ENCODE measurements around the gene LRMDA.

The LRMDA gene

DNA sequence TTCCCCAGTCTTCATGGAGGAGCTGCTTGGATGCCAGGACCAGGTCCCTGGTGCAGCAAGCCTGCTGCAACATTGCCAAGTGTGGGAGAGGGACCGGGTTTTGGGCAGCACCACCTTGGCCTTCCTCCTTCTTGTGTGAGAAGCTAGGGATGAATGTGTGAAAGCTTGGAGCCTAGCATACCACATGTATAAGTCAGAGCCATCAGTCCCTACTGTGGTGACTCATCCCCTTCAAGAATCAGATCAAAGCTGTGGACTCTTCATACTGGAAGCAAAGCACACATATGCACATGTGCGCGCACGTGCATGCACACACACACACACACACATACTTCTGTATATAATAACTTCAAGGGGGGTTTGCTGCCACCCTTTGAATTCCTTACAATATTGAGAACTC, 527.8 kb downstream of the LRMDA start:
- in situ Hi-C loops (cut with HindIII; ENCODE audit: low sequenced_read_pairs), result no loop called here

DNA sequence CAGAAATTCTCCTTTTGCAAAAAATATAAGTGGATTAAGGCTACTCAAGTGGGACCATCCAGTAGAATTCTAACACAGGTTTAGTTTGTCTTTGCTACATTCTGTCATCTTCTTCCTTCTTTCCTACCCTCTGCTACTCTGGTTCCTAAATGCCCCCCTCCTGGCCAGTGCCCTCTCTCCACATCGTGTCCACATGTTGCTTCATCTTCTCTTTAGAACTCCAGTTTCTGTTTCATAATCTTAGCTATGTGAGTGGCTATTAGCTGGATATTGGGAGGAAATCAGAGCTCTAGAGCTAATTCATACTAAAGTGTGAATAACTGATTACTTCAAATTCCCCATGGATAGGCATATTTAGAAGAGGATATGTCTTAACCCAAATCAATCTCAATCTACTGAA, 528.5 kb downstream of the LRMDA start:
- in situ Hi-C loops (cut with HindIII; ENCODE audit: low sequenced_read_pairs), result no loop called here

DNA sequence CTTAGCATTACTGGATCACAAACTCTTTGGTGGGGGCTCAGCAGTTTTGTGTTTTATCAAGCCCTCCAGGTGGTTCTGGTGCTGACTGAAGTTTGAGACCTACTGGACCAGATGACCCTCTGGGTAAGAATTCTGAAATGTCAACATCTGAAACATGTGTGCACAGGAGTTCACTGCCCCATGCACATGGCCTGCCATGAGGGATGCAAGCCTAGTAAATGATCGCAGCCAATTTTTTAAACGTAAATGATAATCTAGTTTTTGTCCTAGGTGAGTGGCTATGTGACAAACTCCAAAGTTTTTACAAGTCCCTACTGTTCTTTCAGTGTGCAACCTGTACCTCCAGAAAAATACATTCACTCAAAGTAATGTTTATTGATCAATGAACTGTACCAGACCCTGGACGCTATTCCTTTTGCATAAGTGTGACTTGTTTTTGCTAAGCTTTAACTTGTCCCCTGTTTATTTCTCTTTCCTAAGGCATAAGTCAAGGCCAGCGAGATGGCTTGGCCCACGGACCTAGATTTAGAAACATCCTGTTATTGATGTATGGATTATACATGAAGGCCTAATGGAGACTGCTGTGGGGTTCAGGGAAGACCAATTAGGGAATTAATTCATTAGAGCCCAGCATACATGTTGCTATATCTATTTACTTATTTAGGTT, 531.1 kb downstream of the LRMDA start:
- in situ Hi-C loops (cut with HindIII; ENCODE audit: low sequenced_read_pairs), result no loop called here

DNA sequence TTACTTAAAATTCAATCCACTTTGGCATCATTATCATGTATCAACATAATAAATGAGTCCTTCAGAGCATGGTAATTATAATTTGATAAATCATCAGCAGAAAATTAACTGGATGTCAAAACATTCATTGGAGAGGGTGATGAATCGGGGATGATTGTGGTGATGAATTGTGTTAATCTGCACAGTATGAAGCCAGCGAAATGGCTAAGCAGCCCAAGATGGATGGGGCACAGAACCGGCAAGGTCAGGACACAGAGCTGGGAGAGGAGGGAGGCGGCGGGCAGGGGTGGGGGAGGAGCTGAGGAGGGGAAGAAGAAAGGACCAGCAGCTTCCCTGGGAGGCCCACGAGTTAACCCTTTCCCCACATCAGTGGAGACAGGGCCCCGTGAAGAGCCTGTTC, 536.1 kb downstream of the LRMDA start:
- in situ Hi-C loops (cut with HindIII; ENCODE audit: low sequenced_read_pairs), result no loop called here

DNA sequence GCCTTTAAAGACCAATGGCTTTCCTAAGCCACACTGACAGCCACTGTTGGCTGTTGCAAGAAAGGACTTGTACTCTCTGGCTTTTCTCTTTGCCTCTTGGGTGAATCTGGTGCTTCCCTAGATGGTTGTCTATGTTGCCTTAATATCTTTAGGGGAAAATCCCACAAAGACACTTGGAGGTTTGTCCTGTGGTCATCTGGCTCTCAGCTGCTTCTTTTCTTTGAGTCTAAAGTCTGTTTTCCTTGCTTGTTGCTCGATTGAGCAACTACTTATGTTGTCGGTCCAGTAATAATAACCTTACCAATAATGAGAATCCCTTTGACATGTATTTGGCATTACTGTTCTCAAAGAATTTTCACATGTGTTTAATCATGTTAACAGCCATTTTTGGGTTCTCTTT, 537.6 kb downstream of the LRMDA start:
- in situ Hi-C loops (cut with HindIII; ENCODE audit: low sequenced_read_pairs), result no loop called here

DNA sequence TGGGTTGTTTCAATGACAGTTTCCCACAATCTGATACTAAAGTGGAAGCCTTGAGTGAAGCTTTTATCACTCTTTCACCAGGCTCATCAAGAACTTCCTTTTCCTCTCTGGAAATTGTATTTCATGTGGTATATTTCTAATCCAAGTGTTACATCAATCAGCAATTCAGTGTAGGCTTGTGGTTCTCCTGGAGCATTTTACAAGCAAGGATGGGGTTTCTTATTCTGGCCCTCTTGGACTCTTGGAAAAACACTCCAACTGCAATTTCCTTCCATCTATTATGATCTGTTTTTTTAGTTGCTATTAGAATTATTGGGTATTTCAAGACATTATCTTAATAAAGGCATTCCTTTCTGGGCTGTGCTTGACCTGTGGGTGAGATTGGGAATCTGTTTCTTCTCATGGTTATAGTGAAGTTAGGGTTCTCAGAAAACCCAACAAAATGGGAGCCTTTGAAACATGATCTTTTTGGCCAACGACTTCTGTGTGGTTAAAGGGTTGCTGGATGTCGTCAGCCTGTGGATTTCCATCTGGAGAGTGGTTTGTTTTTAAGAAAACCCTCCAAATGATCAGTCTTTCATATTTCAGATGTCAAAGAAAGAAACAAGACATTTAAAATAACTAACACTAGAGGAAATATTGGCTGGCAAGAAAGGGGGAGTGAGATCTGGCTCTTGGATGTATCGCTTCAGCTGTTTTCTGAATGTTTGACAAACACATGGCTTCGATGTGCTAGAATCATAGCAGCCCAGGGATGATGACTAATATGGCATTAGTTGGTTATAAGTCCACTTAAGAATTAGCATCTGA, 540.2 kb downstream of the LRMDA start:
- in situ Hi-C loops (cut with HindIII; ENCODE audit: low sequenced_read_pairs), result no loop called here

DNA sequence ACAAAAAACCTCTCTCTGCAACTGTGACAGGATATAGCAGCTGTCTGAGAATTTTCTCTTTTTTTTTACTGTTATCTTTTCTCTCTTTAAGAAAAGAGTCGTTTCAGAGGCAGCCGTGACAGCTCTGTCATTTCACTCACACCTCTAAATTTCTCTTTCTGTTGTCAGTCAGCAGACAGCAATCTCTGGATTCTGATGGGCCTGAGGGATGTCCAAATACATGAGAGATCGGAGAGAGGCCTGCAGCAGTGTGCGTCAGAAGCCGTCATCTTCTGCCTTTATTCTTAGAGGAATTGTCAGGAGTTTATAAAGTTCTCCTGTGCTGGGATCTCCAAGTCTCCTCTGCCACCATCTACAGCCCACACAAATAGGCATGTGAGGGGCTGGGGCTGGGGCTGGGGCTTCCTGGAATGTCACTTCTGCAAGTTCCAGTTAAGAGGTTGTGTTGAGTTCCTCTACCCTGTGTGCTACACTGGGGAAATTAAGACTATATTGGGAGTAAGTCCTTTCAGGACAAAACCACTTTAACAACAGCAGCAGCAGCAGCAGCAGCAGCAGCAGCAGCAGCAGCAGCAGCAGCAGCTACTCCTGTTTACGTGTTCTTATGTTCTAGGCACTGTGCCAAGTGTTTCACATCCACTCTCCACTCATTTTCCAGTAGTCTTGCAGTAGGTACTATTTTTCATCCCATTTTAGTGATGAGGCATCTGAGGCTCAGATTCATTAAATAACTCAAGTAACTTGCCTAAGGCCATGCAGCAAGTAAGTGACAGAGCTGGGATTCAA, 541.3 kb downstream of the LRMDA start:
- in situ Hi-C loops (cut with HindIII; ENCODE audit: low sequenced_read_pairs), result no loop called here

DNA sequence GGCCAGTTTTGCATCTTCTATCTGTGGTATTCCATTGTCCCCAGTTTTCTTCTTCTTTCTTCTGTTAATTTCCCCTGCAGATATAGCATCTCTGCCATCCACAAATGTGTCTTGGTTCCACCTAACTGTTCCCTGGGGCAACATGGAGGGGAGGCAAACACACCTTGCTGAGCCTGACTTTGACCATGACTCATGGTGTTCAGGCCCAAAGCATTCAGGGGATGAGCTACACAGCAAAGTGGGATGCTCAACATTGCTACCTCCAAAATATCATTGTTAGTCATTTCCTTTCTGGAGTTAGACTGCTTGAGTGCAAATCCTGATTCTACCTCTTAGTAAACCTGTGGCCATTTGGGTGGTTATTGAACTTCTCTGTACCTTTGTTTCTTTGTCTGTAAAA, 542.7 kb downstream of the LRMDA start:
- in situ Hi-C loops (cut with HindIII; ENCODE audit: low sequenced_read_pairs), result no loop called here

DNA sequence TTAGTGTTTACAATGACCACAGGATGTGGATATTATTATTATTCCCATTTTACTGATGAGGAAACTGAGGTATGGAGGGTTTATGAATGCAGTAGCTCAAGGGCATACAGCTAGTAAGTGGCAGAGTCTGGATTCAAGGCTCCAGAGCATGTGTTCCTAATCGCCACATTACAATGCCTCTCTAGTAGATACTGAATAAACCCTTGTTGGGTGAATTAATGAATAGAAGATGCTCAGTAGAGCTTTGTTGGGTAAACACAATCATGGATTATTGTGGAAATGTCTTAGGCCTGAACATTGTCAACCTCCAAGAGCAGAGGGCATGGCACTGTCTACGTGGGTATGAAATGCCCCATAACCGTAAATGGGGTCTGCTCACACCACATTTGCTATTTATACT, 545.3 kb downstream of the LRMDA start:
- in situ Hi-C loops (cut with HindIII; ENCODE audit: low sequenced_read_pairs), result no loop called here

DNA sequence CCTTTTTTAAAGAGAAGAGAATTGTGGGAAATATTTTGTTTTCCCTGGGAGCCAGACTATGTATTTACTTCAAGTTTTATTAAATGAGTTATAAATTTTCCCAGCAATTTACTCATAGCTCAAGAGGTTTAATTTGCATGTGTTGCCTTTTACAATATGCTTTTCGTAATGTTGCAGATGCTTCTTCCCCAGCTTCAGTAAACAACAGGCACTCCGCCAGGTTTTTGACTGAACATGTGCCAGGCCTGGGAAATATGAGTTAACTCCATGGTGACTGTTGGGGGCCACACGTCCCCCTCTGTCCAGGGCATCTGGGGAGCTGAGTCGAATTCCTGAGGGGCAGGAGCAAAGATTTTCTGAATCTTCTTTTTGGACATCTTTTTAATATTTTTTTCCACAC, 545.7 kb downstream of the LRMDA start:
- in situ Hi-C loops (cut with HindIII; ENCODE audit: low sequenced_read_pairs), result no loop called here

DNA sequence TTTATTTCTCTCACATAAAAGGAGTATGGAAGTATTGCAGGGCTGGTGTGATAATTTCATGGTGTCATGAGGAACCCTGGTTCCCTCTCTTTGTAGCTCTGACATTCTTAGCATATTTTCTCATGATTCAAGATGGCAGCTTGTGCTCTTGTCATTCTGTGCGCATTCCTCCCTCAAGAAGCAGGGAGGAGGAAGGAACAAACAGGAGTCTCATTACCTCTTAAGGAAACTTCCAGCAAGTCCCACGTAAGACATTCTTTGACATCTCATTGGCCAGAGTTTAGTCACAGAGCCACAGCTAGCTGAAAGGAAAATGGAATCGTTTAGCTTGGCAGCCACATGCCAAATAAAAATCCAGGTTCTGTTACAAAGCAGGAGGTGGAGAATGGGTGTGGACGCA, 546.8 kb downstream of the LRMDA start:
- in situ Hi-C loops (cut with HindIII; ENCODE audit: low sequenced_read_pairs), result no loop called here

DNA sequence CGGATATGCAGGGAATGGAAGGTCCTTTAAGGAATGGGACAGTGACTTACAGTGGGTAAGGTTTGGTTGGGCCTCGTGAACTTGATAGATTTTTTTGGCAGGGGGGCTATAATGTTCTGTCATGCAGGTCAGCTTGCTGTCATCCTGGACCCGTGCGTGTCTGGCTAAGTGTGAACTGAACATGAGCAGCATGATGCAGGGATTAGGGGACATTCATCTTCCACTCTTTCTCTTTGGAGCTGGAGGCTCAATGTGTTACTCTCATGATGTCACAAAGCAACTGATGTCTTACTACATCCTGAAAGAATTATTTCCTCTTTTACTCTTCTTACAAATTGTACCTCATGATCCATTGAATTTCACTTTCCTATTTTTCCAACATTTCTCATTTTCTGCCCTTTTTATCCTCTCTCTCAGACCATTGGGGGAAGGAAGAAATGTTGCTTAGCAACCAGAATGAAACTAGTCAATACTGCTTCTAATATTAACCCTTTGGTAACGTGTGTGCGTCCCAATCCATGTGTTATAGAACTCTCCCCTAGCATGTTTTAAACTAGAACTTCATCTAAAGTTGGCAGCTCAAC, 549.1 kb downstream of the LRMDA start:
- in situ Hi-C loops (cut with HindIII; ENCODE audit: low sequenced_read_pairs), result no loop called here

DNA sequence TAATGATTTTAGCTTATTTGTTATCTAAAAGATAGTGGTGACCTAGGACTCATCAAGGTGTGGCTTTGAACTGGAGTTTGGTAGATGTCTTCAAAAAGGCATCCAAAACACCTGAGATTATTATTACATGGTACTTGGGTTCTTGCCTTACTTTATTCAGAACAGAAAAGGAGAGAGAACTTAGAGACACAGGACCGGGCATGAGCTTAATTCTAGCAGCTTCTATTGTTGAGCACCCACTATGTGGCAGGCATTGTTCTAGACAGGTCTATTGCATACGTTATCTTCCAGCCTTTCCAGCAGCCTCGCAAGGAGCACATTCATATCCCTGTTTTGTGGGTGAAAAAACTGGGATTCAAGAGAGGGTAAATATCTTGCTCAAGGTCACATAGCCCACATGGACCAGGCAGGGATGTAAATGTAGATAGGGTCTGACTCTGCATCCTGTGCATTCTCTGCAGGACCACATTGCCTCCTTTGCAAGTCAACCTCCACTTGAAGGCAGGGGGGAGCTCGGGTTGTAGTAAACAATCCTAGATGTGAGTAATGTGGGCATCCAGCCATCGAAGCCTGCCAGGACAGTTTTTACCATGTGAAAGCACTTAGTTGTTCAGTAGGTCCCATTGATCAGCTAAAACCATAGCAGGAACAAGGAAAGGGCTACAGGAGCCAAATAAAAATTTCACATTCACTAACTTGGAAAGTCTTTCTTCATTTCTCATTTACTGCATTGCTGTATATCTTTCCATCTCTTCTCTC, 551.4 kb downstream of the LRMDA start:
- in situ Hi-C loops (cut with HindIII; ENCODE audit: low sequenced_read_pairs), result no loop called here

DNA sequence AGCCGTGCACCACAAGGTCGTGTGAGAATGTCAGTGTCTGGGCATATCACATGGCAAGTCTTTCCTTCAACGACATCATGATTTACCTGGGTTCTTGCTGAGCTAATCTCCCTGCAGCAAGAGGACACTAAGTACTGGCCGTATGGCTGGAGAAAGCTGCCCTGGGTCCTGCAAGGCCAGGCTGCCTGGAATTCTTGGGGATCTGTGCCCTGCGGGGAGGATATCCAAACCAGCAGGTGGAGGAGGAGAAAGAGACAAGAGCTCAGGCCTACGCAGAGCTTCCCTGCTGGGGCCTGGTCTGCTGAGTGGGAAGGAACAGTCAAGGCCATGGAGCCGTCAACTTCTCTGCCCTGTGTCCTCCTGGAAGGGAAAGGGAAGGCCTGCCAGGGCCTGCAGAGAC, 552.6 kb downstream of the LRMDA start:
- in situ Hi-C loops (cut with HindIII; ENCODE audit: low sequenced_read_pairs), result no loop called here

DNA sequence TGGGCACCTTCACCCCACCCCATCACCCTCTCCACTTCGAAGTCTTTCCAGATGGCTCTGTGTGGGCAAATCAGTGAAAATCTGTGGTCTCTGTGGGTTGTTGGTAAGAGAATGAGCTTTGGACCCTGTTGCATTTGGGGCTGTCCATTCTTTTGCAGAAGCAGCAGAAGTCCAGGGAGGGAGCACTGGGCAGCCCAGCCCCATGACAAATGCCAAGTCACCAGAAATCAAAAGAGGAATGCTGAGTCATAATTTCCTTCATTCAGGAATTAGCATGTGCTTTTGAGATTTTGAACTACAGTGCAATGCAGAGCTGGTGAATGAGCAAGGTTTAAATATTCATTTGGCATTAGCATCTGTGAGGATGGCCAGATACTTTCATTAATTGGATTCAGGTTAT, 556.2 kb downstream of the LRMDA start:
- in situ Hi-C loops (cut with HindIII; ENCODE audit: low sequenced_read_pairs), result no loop called here

DNA sequence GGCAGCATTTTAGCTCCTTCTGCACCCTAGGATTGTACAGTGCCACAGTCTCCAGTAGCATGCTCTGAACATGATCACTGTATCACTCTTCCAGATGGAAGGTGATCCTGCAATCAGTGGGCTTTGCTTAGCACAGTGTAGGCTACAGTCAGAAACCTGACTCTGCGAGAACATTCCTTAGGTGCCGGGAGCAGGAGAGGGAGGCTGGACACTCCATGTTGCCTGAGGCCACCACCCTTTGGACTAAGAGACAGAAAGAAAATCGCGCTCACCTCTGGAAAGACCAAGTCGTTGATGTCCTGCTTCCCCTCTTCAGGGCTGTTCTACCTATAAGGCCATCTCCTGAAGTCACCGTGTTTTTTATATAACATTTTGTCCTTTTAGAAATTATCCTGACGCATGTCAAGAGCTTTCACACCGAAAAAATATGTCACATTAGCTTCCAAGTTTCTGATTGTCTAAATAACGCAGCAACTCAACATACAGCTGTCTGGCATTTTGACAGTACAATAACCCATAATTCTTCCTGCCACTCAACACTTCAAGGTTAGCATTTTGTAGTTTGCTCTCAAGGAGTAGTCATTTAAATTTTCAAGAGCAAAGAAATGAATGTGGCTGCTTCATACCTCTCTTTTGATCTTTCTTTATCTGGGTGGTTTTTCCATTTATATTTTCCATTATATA, 563.1 kb downstream of the LRMDA start:
- in situ Hi-C loops (cut with HindIII; ENCODE audit: low sequenced_read_pairs), result no loop called here

DNA sequence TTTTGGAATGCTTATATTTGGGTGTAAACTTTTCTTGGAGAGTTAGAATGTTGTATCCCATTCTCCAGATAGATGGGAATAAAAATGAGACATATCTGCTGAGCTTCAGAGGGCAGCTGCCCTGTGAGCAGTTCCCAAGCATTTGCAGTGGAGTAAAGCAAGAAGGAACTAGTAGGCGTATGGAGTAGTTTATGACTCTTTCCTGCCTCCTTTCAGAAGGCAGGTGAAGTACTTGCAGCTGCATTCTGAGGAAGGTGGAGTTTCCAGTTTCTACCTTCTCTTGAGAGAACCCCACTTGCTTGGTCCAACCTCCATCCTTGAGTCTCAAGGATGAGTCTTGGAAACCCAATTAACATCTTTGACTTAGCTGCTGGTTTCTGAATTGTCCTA, 563.6 kb downstream of the LRMDA start:
- in situ Hi-C loops (cut with HindIII; ENCODE audit: low sequenced_read_pairs), result no loop called here

DNA sequence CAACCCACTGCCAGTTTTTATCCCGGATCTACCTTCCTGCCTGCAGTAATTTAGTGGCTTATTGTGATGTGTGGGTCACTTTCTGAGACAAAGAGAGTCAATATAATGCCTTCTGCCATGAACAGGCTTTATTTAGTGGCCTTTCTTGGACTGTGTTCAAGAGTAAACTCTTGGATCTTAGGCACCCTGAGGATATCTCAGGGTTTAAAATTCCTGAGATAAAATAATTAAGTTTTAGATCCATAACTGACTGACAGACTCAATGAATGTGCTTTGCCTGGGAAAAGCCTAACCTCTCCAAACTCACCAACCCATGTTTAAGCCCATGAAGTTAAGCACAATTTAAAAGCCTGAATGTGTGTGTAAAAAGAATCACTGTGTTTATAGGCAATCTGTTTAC, 564.3 kb downstream of the LRMDA start:
- in situ Hi-C loops (cut with HindIII; ENCODE audit: low sequenced_read_pairs), result no loop called here

DNA sequence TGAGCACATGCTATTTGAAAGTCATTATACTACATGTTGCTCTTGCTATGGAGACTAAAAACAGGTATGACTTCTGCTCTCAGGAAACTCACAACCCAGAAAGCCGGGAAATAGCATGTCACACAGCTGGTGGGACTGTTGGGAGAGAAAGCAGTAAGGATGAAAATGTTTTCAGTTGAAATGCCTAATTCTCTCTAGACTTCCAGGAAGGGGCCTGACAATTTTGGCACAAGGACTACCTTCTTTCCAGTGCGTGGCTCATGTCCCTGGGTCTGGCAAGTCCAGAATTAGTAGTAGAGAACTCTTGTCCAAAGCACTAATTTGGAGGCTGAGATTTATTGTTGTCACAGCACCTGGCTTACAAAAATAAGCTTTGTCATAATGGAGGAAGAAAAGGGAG, 567.6 kb downstream of the LRMDA start:
- in situ Hi-C loops (cut with HindIII; ENCODE audit: low sequenced_read_pairs), result no loop called here

DNA sequence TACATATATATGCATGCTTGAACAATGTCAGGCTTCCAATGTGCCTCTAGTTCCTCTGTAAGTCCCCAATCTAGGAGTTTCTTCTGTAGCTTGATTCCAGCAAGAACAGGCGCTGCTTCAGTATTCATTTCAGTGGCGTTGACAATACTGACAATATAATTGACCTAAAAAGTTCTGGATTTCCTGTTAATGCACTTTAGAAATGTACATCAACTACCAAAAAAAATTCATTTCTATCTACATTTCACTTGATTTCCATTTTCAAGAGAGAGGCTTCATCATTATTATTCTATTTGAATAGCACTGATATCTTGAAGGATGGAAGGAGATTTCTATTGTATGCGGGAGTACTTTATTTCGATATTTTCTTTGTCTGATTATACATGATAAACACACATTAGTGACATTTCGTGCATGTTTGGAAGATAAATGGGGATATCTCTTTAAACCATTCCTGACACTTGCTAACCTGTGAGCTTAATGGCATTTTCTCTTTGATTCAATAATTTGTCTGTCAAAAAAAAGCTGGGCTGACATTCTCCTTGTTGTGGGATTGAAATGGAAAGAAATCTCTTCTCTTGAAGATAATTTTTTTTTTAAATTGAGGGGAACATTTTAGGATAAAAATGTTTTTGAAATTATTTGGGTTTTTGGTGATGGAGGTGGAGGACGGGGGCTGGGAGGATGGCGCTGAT, 568.2 kb downstream of the LRMDA start:
- in situ Hi-C loops (cut with HindIII; ENCODE audit: low sequenced_read_pairs), result no loop called here
